Measurements from ENCODE around the gene BRPF3.

The BRPF3 gene

GRCh38 chr6:36222924-36223323 is 26.4 kb downstream of the BRPF3 start:
- no peak overlapping the region for H3K27ac ChIP-seq
- TF ChIP-seq CTCF (conservative IDR thresholded peaks at IDR 0.05) (no peak), ZFX (IDR thresholded peaks at IDR 0.05) (no peak)

GRCh38 chr6:36223706-36224105 is 27.2 kb downstream of the BRPF3 start:
- TF ChIP-seq ZFX (IDR thresholded peaks at IDR 0.05), result no peak
- TF ChIP-seq CTCF (conservative IDR thresholded peaks at IDR 0.05), result no peak
- H3K27ac ChIP-seq, result no peak overlapping the region

- no peak overlapping the region for H3K27ac ChIP-seq
- TF ChIP-seq ZFX (IDR thresholded peaks at IDR 0.05), result no peak
- TF ChIP-seq CTCF (conservative IDR thresholded peaks at IDR 0.05), result no peak
Measured at GRCh38 chr6:36224918-36225461, 28.4 kb downstream of the BRPF3 start.

GRCh38 chr6:36226438-36227047 is 30.0 kb downstream of the BRPF3 start:
- no peak overlapping the region for H3K27ac ChIP-seq
- no peak for TF ChIP-seq ZFX (IDR thresholded peaks at IDR 0.05)
- TF ChIP-seq CTCF (conservative IDR thresholded peaks at IDR 0.05), result no peak

GRCh38 chr6:36227379-36228228 is 31.1 kb downstream of the BRPF3 start:
- TF ChIP-seq ZFX (IDR thresholded peaks at IDR 0.05), result no peak
- no peak for TF ChIP-seq CTCF (conservative IDR thresholded peaks at IDR 0.05)
- H3K27ac ChIP-seq, result peak overlapping the region; percentile 25; the same call in 1 of the 2 replicates

GRCh38 chr6:36229223-36229622 is 32.7 kb downstream of the BRPF3 start:
- TF ChIP-seq CTCF (conservative IDR thresholded peaks at IDR 0.05), result no peak
- no peak overlapping the region for H3K27ac ChIP-seq

GRCh38 chr6:36230371-36230770 is 33.8 kb downstream of the BRPF3 start:
- TF ChIP-seq CTCF (conservative IDR thresholded peaks at IDR 0.05) (no peak), ZFX (IDR thresholded peaks at IDR 0.05) (no peak)
- H3K27ac ChIP-seq, result no peak overlapping the region
